H9 (cell line): ENCODE measurements around the gene MRPS33. TPM values are rescaled to one million over a fixed set of nuclear protein-coding genes. Genes with fewer than 3 reads are reported as not detected.

Experiments used
- DNase-seq: peaks from one replicate; pipeline ENCODE4 v3.0.0-alpha.2; 2017
- H2AFZ ChIP-seq: one replicate; pipeline ENCODE4 v1.6.1; 2013; ENCODE audit warnings: mild to moderate bottlenecking, low read length, control low read depth, moderate library complexity
- H2AK5ac ChIP-seq: 2 replicates; pipeline ENCODE4 v1.6.1; 2013; ENCODE audit warnings: low read length, control low read depth, mixed read lengths; ENCODE audit not compliant: insufficient read length
- H2BK120ac ChIP-seq: one replicate; pipeline ENCODE4 v1.6.1; 2013; ENCODE audit warnings: low read depth, mild to moderate bottlenecking, low read length, control low read depth, inconsistent platforms; ENCODE audit not compliant: poor library complexity, severe bottlenecking
- H2BK12ac ChIP-seq: 2 replicates; pipeline ENCODE4 v1.6.1; 2013; ENCODE audit warnings: low read length, control low read depth, mixed read lengths, low read depth; ENCODE audit not compliant: insufficient read length
- H2BK15ac ChIP-seq: 2 replicates; pipeline ENCODE4 v1.6.1; 2013; ENCODE audit warnings: low read depth, low read length, control low read depth
- H2BK20ac ChIP-seq: one replicate; pipeline ENCODE4 v1.6.1; 2013; ENCODE audit warnings: low read depth, mild to moderate bottlenecking, low read length, control low read depth, inconsistent platforms; ENCODE audit not compliant: poor library complexity, severe bottlenecking
- H2BK5ac ChIP-seq: 2 replicates; pipeline ENCODE4 v1.6.1; 2013; ENCODE audit warnings: low read length, control low read depth, mixed read lengths; ENCODE audit not compliant: insufficient read length
- H3K14ac ChIP-seq: 2 replicates; pipeline ENCODE4 v1.6.1; 2013; ENCODE audit warnings: low read length, control low read depth; ENCODE audit not compliant: insufficient read depth
- H3K18ac ChIP-seq: 2 replicates; pipeline ENCODE4 v1.6.1; 2013; ENCODE audit warnings: low read depth, mild to moderate bottlenecking, mixed read lengths, low read length, control low read depth; ENCODE audit not compliant: insufficient read length
- H3K23ac ChIP-seq: 2 replicates; pipeline ENCODE4 v1.6.1; 2013; ENCODE audit warnings: low read length, control low read depth, mixed read lengths, low read depth; ENCODE audit not compliant: insufficient read length
- H3K23me2 ChIP-seq: 2 replicates; pipeline ENCODE4 v1.6.1; 2013; ENCODE audit warnings: low read depth, mild to moderate bottlenecking, mixed read lengths, low read length, control low read depth; ENCODE audit not compliant: insufficient read length, poor library complexity, severe bottlenecking
- H3K27ac ChIP-seq: 2 replicates; pipeline ENCODE4 v1.5.1; 2013; ENCODE audit warnings: low read length, control low read depth, mixed read lengths, low read depth; ENCODE audit not compliant: insufficient read length
- H3K27me3 ChIP-seq: 2 replicates; pipeline ENCODE4 v1.6.1; 2013; ENCODE audit warnings: low read length, control low read depth, inconsistent platforms; ENCODE audit not compliant: insufficient read depth
- H3K4ac ChIP-seq: 2 replicates; pipeline ENCODE4 v1.6.1; 2013; ENCODE audit warnings: low read depth, mild to moderate bottlenecking, control low read depth, inconsistent platforms, low read length, moderate library complexity
- H3K4me1 ChIP-seq: 2 replicates; pipeline ENCODE4 v1.6.1; 2013; ENCODE audit warnings: low read length, control low read depth, inconsistent platforms; ENCODE audit not compliant: insufficient read depth
- H3K4me2 ChIP-seq: 2 replicates; pipeline ENCODE4 v1.6.1; 2013; ENCODE audit warnings: low read length, control low read depth, mixed read lengths; ENCODE audit not compliant: insufficient read length, insufficient read depth
- H3K56ac ChIP-seq: 2 replicates; pipeline ENCODE4 v1.6.1; 2013; ENCODE audit warnings: low read depth, mild to moderate bottlenecking, mixed read lengths, low read length, control low read depth; ENCODE audit not compliant: insufficient read length
- H3K79me1 ChIP-seq: 2 replicates; pipeline ENCODE4 v1.6.1; 2013; ENCODE audit warnings: low read depth, mild to moderate bottlenecking, moderate library complexity, low read length, control low read depth, inconsistent platforms; ENCODE audit not compliant: insufficient read depth, poor library complexity, severe bottlenecking
- H3K79me2 ChIP-seq: 2 replicates; pipeline ENCODE4 v1.6.1; 2013; ENCODE audit warnings: low read length, control low read depth, inconsistent platforms; ENCODE audit not compliant: insufficient read depth
- H3K9ac ChIP-seq: 2 replicates; pipeline ENCODE4 v1.6.1; 2013; ENCODE audit warnings: low read length, control low read depth, mixed read lengths; ENCODE audit not compliant: insufficient read length; ENCODE audit errors: extremely low read depth
- H3K9me3 ChIP-seq: one replicate; pipeline ENCODE4 v1.6.1; 2013; ENCODE audit warnings: low read depth, low read length, inconsistent platforms; ENCODE audit not compliant: control insufficient read depth
- H3T11ph ChIP-seq: one replicate; pipeline ENCODE4 v1.6.1; 2013; ENCODE audit warnings: mild to moderate bottlenecking, low read length, control low read depth, inconsistent platforms
- H4K20me1 ChIP-seq: one replicate; pipeline ENCODE4 v1.6.1; 2013; ENCODE audit not compliant: control insufficient read depth, insufficient read length, insufficient read depth
- H4K5ac ChIP-seq: 2 replicates; pipeline ENCODE4 v1.6.1; 2013; ENCODE audit warnings: low read depth, mild to moderate bottlenecking, mixed read lengths, low read length, control low read depth; ENCODE audit not compliant: insufficient read length
- H4K8ac ChIP-seq: replicated peaks from 2 replicates; pipeline ENCODE4 v1.6.1; 2013; ENCODE audit warnings: low read length, control low read depth, mixed read lengths, low read depth; ENCODE audit not compliant: insufficient read length
- H4K91ac ChIP-seq: 2 replicates; pipeline ENCODE4 v1.6.1; 2013; ENCODE audit warnings: low read depth, mild to moderate bottlenecking, moderate library complexity, mixed read lengths, low read length, control low read depth; ENCODE audit not compliant: insufficient read length
- H3K27ac Mint-ChIP-seq, 3 experiments: 2 replicates in 2 of 3; 3 replicates in 1 of 3; pipeline ENCODE4 v1.8.0; 2020 to 2021; ENCODE audit warnings: mixed read lengths in 3 of 3, mild to moderate bottlenecking in 1 of 3, moderate library complexity in 1 of 3
- H3K27me3 Mint-ChIP-seq: 2 replicates; pipeline ENCODE4 v1.8.0; 2021; ENCODE audit warnings: low read depth, mild to moderate bottlenecking, moderate library complexity, mixed read lengths
- H3K36me3 Mint-ChIP-seq, 3 experiments: 2 replicates in 2 of 3; 3 replicates in 1 of 3; pipeline ENCODE4 v1.8.0; 2020 to 2021; ENCODE audit warnings: low read depth in 3 of 3, mixed read lengths in 3 of 3; ENCODE audit not compliant: insufficient read depth in 1 of 3
- H3K4me1 Mint-ChIP-seq, 2 experiments: 2 replicates each; pipeline ENCODE4 v1.8.0; 2020; ENCODE audit warnings: mixed read lengths in 2 of 2
- H3K4me3 Mint-ChIP-seq, 2 experiments: 2 replicates in 1 of 2; 3 replicates in 1 of 2; pipeline ENCODE4 v1.8.0; 2020 to 2021; ENCODE audit warnings: mild to moderate bottlenecking in 2 of 2, mixed read lengths in 2 of 2, moderate library complexity in 1 of 2
- H3K9me3 Mint-ChIP-seq, 2 experiments: 2 replicates in 1 of 2; 3 replicates in 1 of 2; pipeline ENCODE4 v1.8.0; 2020; ENCODE audit warnings: mild to moderate bottlenecking in 2 of 2, mixed read lengths in 2 of 2, moderate library complexity in 1 of 2
- CTCF ChIP-seq: fragments of 200-600 bp; sonication (generic); conservative IDR thresholded peaks from 3 replicates; pipeline ENCODE4 v1.8.0; 2021; ENCODE audit warnings: antibody characterized with exemption, mild to moderate bottlenecking
- WGBS: extraction: QIAGEN DNeasy Blood & Tissue Kit; methylation state at CpG from one replicate; pipeline ENCODE4 v1.1.7; 2013; ENCODE audit warnings: missing lambda C conversion rate, low lambda C conversion rate, mixed read lengths; ENCODE audit not compliant: insufficient read length; ENCODE audit errors: extremely low coverage; 5-methylcytosine and 5-hydroxymethylcytosine counted together
- total RNA-seq: library from RNA; stranded (reverse); gene quantifications from 2 replicates; pipeline ENCODE4 v1.2.1, GENCODE V29; 2021

The MRPS33 gene
- total RNA-seq, 1 experiment from 2014 or later, result 64.2 TPM

- H3K4me3 Mint-ChIP-seq, result no peak overlapping the region
- no peak overlapping the region for H3K27ac ChIP-seq
- H2BK120ac ChIP-seq, result no peak overlapping the region
- H3K27ac Mint-ChIP-seq, result no peak overlapping the region
- no peaks in the 10 kb centered on the region for H3K27me3 ChIP-seq
- H3K4ac ChIP-seq, result no peak overlapping the region
- H3K4me1 Mint-ChIP-seq, result no peaks in the 10 kb centered on the region
- H2BK12ac ChIP-seq, result no peak overlapping the region
- no peaks in the 10 kb centered on the region for H4K20me1 ChIP-seq
- H3K9me3 ChIP-seq, result no peaks in the 10 kb centered on the region
- no peak overlapping the region for H3K23ac ChIP-seq
- H3K79me1 ChIP-seq, result no peaks in the 10 kb centered on the region
- WGBS, result no CpG with 5 or more reads among the region's 4 CpGs
- no peak overlapping the region for H3K9ac ChIP-seq
- no peak overlapping the region for H4K91ac ChIP-seq
- no peak overlapping the region for H4K8ac ChIP-seq
- no peak overlapping the region for H2AK5ac ChIP-seq
- H3K14ac ChIP-seq, result no peak overlapping the region
- DNase-seq, result no peak
- no peaks in the 10 kb centered on the region for H3K36me3 Mint-ChIP-seq
- no peak overlapping the region for H3K56ac ChIP-seq
- no peak overlapping the region for H2BK5ac ChIP-seq
- H3K27me3 Mint-ChIP-seq, result no peaks in the 10 kb centered on the region; the same call in 1 of the 2 replicates
- no peaks in the 10 kb centered on the region for H3K4me1 ChIP-seq
- H3T11ph ChIP-seq, result no peak overlapping the region
- no peak for TF ChIP-seq CTCF
- H2BK20ac ChIP-seq, result no peak overlapping the region
- H3K9me3 Mint-ChIP-seq, result no peaks in the 10 kb centered on the region
- no peak overlapping the region for H4K5ac ChIP-seq
- no peak overlapping the region for H3K4me2 ChIP-seq
- H2AFZ ChIP-seq, result no peak overlapping the region
- no peaks in the 10 kb centered on the region for H3K79me2 ChIP-seq
- H3K18ac ChIP-seq, result no peak overlapping the region
- no peak overlapping the region for H2BK15ac ChIP-seq
- H3K23me2 ChIP-seq, result no peaks in the 10 kb centered on the region
Observed at GRCh38 chr7:140990193-140990962, 24.4 kb downstream of the MRPS33 start.
